SH-SY5Y (cell line): Measurements from ENCODE around the gene PRDM15.

Source experiments
- GATA2 ChIP-seq: IDR thresholded peaks from 2 replicates; pipeline ENCODE4 v1.6.1; 2011; ENCODE audit warnings: mild to moderate bottlenecking, low read depth, low read length
- GATA3 ChIP-seq: IDR thresholded peaks from 2 replicates; pipeline ENCODE4 v1.6.1; 2011; ENCODE audit warnings: low read depth, mild to moderate bottlenecking, low read length, moderate library complexity

DNA sequence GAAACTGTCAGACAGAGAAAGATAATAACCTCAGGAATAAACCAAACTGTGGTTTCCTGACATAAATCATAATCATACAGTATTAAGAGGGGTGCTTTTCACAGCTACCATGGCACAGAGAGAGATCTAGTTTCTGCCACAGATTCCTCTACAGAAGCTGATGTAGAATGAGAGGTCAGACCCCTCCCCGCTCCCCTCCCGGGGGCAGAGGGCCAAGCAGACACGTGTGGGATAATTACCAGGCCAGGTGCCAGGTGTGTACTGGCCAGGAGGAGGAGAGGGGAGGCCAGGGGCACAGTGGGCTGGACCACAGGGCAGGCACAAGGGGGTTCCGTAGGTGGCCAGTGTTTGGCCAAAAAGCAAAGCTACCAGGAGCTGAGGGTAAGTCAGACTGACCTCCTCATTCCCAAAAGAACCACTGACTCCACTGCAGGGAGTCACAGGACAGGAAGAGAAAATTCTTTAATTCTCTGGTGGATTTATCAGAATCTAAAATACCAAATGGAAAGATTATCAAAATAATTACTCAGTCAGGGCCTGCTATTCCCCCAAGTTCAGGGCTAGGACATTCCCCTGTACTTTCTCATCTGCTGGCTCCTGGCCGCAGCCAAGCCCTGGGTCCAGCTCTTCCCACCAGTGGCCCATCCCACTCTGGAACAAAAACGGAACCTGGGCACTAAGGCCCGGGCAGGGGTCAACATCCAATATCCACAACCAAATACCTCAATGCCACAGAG is 44.7 kb upstream of the PRDM15 start:
- no peak for TF ChIP-seq GATA2
- no peak for TF ChIP-seq GATA3
